ENCODE results near the gene FAM184A.

- no peak for TF ChIP-seq USF2 (IDR thresholded peaks at IDR 0.05; ENCODE audit: low read length)
- no peak for TF ChIP-seq EZH2 (IDR thresholded peaks at IDR 0.05; ENCODE audit: low read depth, low read length, severe bottlenecking)
- TF ChIP-seq RAD21 (IDR thresholded peaks at IDR 0.05 in 1 of 2, conservative IDR thresholded peaks at IDR 0.05 in 1 of 2; ENCODE audit: low read depth in 2 of 2, low read length in 2 of 2), result no peak
- TF ChIP-seq MAX (IDR thresholded peaks at IDR 0.05), result no peak
- no peak for TF ChIP-seq NRF1 (IDR thresholded peaks at IDR 0.05; ENCODE audit: low read depth, low read length)
- TF ChIP-seq CBX5 (IDR thresholded peaks at IDR 0.05; ENCODE audit: low read depth, low read length), result no peak
- no peak for TF ChIP-seq SP2 (IDR thresholded peaks at IDR 0.05; ENCODE audit: low read length)
- TF ChIP-seq CTCF (IDR thresholded peaks at IDR 0.05; ENCODE audit: control extremely low read depth in 1 of 3, insufficient read depth in 1 of 3, low read depth in 1 of 3, low read length in 3 of 3), result no peak
- no peak for TF ChIP-seq POLR2A (IDR thresholded peaks at IDR 0.05; ENCODE audit: control extremely low read depth in 1 of 2, low read depth in 2 of 2, low read length in 2 of 2)
- no peak for TF ChIP-seq POLR2AphosphoS5 (IDR thresholded peaks at IDR 0.05; ENCODE audit: low read depth, low read length)
Observed at GRCh38 chr6:119026822-119027221, 51.6 kb downstream of the FAM184A start.
